Measurements from ENCODE around the gene TNNI3K.

Gene TNNI3K

GRCh38 chr1:74504933-74505512, 269.8 kb downstream of the TNNI3K start:
- no peak for DNase-seq

- DNase-seq: no peak
Observed at GRCh38 chr1:74505928-74506710, 270.9 kb downstream of the TNNI3K start.

DNA sequence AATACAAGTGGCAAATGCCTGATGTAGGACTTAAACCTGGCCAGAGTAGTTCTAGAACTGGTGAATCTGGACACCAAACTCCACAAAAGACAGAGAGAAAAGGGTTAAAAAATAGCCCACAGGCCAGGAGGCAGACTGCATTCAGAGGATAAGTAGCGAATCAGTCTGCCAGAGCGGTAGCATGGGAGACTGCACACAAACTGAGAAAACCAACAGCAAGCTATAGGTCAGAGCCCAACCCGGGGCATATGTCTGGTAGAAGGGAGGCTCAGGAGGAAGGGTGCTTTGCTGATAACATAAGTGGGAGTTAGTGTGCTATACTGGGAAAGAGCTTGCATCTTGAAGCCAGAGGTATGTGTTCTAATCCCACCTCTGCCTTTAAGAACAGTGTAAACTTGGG, 273.3 kb downstream of the TNNI3K start:
- DNase-seq: no peak

GRCh38 chr1:74512170-74512915, 277.2 kb downstream of the TNNI3K start, which contains the start of gene LRRC53:
LRRC53 (minus strand) TSS chr1:74512611; CDS start chr1:74483349, 29,262 bp downstream.
- no peak for DNase-seq

DNA sequence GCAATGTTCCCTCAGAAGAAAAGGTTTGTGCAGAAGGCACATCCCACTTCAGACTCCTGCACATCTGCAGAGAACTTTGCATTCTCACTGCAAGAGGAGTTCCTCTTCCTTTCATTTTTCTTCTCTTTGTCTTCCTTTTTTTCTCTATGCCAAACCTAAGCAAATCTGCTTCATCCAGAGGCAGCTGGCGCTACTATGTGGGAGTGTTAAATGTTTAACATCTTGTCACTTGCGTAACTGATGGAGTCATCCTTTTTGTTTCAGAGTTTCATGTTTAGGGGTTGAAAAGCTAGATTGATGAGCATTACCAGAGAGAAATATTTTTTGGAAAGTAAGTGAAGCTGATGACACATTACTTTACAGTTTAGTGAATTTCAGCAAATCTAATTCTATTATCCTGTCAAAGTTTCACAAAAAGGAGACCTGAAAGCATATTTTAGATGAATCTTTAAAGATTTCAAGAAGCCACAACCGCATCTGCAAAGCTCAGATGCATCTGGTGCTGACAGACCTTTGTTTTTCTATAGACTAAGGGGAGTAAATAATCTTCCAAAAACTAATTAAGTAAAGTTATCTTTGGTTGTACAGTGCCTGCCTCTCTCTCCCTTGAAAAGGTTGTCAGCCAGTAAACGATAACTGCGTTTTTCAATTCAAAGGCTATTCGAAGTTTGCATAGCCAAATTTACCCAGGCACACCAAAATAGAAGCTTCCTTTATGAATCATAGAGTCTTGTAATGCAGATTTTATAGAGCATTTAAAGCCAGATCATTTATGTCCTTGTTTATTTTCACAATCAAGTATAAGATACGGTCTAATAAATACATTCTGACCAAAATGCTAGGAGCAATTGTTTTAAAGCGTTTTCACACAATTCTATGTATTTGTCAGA, 278.5 kb downstream of the TNNI3K start:
- no peak for DNase-seq

GRCh38 chr1:74517599-74518051, 282.4 kb downstream of the TNNI3K start:
- DNase-seq: no peak

DNA sequence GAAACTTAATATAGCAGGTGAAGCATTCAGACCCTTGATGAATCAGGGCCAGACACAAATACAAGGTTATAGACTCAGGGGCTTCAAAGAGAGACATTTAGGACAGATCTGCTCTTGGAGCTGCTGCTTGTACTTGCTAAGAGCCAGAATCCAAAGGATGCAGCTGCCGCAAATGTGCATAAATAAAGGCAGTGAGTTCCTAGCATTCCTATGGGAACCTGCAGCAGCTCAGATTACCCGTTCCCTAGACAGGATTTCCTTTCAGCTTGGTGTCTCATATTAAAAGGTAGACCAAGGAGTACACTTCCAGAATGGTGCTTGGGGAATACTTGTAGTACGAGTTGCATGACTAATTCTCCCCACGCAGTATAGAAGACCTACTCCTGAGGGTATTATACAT, 287.0 kb downstream of the TNNI3K start:
- DNase-seq: no peak

- DNase-seq: no peak
Observed at GRCh38 chr1:74523873-74524480, 288.8 kb downstream of the TNNI3K start.

GRCh38 chr1:74526708-74527107, 291.5 kb downstream of the TNNI3K start:
- no peak for DNase-seq

GRCh38 chr1:74528123-74528522, 292.9 kb downstream of the TNNI3K start:
- no peak for DNase-seq

DNA sequence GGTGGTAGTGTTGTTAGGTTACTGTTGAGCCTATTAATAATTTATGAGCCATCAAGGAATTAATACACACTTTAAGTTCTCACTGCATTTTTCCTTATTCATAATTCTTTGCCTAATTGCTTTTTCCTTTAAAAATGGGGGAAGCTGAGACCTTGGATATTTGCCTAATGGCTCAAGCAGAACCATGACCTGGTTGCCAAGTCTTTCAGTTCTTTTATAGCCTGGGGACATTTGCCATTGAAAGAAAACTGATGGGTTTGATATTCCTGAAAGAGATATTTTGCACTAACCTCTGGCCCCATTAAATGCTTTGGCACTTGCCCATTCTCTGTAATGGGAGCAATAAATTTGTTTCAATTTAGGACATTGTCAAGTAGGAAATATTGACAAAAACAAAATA, 295.7 kb downstream of the TNNI3K start:
- no peak for DNase-seq

GRCh38 chr1:74531796-74532195, 296.6 kb downstream of the TNNI3K start:
- DNase-seq: no peak

DNA sequence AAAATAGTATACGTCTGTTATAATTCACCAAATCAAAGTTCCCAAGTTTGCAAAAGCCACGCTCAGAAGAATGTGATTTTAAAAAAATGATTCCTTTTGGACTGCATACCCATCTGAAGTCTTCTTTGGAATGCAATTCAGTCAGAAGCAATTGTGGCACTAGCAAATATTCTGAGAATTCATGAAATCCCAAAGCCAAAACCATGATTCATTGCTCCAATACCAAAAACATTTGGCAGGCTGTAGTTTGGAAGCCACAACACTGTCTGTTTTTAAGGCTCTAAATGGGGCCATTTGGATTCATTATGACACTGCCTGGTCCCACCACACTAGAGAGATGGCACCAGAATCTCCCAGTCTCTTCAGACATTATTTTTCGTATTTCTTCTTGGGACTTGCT, 299.1 kb downstream of the TNNI3K start:
- DNase-seq: no peak

- DNase-seq: no peak
Observed at GRCh38 chr1:74545821-74546220, 310.6 kb downstream of the TNNI3K start.

DNA sequence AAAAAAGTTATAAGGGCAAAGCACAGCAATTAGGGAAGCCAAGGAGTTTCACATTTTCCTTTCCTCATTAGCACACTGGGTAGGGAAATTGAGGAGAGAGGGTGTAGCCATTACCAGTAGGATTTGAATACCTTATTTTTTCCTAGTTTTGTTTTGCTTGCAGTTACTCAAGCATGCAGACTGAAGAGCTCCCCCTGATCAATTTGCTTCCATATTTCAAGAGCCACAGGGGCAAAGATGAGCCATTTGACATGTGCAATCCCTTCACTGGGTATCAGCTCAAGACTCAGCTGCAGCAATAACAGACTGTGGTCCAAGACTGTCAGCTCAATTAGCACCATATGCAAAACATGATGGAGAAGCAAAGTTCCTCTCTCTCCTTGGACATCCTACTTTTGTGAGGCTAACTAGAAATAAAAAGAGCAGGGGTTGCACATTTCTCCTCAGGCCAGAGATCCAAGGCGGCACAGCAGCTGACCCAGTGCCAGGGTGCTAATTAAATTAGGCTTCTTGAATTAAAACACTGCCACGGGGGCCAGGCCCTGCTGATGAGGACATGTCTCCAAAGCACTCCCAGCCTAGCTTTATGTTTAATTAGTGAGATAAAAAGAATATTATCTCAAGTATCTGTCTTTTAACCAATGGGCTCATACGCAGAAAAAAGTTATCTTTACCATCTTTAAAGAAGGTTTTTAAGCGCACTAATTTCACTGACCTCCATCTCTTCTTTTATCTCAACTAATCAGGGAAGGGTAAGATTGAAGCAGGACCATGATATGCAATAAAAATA, 314.0 kb downstream of the TNNI3K start:
- DNase-seq: no peak

- DNase-seq: no peak
Observed at GRCh38 chr1:74549932-74550331, 314.7 kb downstream of the TNNI3K start.

DNA sequence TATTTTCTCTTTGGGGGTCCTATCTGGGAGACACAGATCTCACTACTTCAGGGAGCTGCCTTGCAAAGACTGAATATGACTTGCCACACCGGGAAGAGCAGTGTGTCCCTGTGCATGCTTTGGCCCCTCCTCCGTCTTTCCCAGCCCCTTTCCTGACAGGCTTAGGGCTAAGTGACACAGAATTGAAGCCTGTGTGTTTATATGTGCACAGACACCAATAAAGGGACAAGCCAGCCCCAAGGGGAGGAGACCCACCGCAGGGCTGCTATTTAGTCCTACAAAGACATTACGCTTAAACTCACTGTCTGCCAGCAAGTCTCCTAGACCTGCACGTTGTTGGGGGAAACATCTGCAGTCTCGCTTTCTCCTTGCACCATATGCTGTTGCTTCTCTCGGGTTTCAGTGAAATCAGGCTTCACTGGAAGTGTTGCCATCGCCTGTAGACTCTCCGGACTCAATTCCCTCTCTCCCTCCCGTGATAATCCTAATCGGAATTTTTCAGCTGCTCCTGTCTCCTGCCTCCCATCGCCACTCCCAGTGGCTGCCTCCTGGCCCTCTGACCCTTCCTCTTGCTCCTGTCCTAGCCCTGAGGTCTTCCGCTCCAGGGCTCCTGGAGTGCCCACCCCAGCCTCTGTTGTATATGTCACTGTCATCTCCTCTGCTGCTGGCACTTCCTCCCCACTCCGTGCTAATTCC, 335.8 kb downstream of the TNNI3K start:
- DNase-seq: no peak

DNA sequence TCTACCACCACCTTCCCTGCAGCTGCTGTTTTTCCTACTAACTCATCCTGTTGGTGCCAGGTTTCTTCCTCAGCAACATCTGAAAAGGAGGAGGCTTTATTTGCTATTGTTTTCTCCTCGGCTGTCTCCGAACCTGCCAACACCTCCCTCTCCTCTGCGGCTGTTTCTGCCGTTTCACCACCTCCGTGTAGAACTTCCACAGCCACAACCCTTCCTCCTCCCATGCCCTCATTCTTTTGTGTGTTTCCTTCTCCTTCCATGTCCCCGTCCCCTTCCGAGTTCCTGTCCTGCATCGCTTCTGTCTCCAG, 336.3 kb downstream of the TNNI3K start:
- no peak for DNase-seq

- DNase-seq: no peak
Observed at GRCh38 chr1:74571891-74572290, 336.7 kb downstream of the TNNI3K start.

- DNase-seq: no peak
Observed at GRCh38 chr1:74578101-74578500, 342.9 kb downstream of the TNNI3K start.

DNA sequence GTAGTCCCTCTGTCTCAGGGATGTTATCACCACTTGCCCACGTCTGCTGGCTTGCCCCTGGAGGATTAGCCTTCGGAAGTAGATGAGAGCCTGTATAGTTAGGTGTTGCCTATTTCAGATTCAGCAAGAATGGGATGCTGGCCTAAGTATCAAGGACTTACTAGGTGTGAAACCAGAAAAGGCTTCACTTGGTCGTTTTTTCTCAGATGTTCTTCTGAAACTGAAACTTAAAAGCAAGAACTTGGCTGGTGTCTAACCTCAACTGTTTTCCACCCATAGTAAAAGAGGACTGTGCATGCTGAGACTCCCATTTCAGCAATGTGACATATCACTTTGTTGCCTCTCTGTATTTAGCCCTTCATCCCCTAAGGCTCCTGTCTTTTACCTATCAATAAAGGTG, 344.2 kb downstream of the TNNI3K start:
- no peak for DNase-seq

Data from 8988T (cell line).